OCI-LY1 (cell line): ENCODE measurements around the gene ACTR3.

ENCODE experiments used
- H2AFZ ChIP-seq: fragments of 200-600 bp; sonication (generic), shearing (Covaris generic); 2 replicates; pipeline ENCODE4 v1.6.0; 2014; ENCODE audit warnings: antibody characterized with exemption, mild to moderate bottlenecking, low read length
- H3F3A ChIP-seq: fragments of 200-600 bp; sonication (generic), shearing (Covaris generic); 2 replicates; pipeline ENCODE4 v1.6.0; 2014; ENCODE audit warnings: mild to moderate bottlenecking, antibody characterized with exemption, low read length, moderate library complexity; ENCODE audit not compliant: insufficient read depth
- H3K27ac ChIP-seq: fragments of 200-600 bp; sonication (generic); 2 replicates; pipeline ENCODE4 v1.5.1; 2014; ENCODE audit warnings: low read length, mixed run types, mild to moderate bottlenecking, low read depth; ENCODE audit not compliant: poor library complexity, severe bottlenecking
- H3K27me3 ChIP-seq: fragments of 200-600 bp; sonication (generic); 2 replicates; pipeline ENCODE4 v1.6.0; 2014; ENCODE audit warnings: antibody characterized with exemption, mild to moderate bottlenecking, low read length, moderate library complexity; ENCODE audit not compliant: insufficient read depth
- H3K36me3 ChIP-seq: fragments of 200-600 bp; sonication (generic); 2 replicates; pipeline ENCODE4 v1.6.1; 2014; ENCODE audit warnings: mild to moderate bottlenecking, antibody characterized with exemption, low read length, moderate library complexity, mixed read lengths; ENCODE audit not compliant: insufficient read depth
- H3K4me1 ChIP-seq: fragments of 200-600 bp; sonication (generic); 2 replicates; pipeline ENCODE4 v1.5.1; 2014; ENCODE audit warnings: mild to moderate bottlenecking, low read length, moderate library complexity; ENCODE audit not compliant: insufficient read depth, severe bottlenecking
- H3K4me2 ChIP-seq: fragments of 200-600 bp; sonication (generic), shearing (Covaris generic); 2 replicates; pipeline ENCODE4 v1.6.1; 2014; ENCODE audit warnings: low read length
- H3K4me3 ChIP-seq: fragments of 200-600 bp; sonication (generic); 2 replicates; pipeline ENCODE4 v1.5.1; 2014; ENCODE audit warnings: low read length, low read depth, mild to moderate bottlenecking, mixed read lengths; ENCODE audit not compliant: poor library complexity, severe bottlenecking
- H3K79me2 ChIP-seq: fragments of 200-600 bp; shearing (Covaris generic); 2 replicates; pipeline ENCODE4 v1.6.1; 2016; ENCODE audit warnings: mixed run types, low read length, mixed read lengths; ENCODE audit not compliant: insufficient read depth
- H3K9ac ChIP-seq: fragments of 200-600 bp; sonication (generic), shearing (Covaris generic); 2 replicates; pipeline ENCODE4 v1.6.1; 2014; ENCODE audit warnings: mild to moderate bottlenecking, low read length, mixed read lengths
- H3K9me2 ChIP-seq: fragments of 200-600 bp; sonication (generic), shearing (Covaris generic); 2 replicates; pipeline ENCODE4 v1.6.1; 2014; ENCODE audit warnings: low read depth, mild to moderate bottlenecking, low read length, mixed read lengths
- H3K9me3 ChIP-seq: fragments of 200-600 bp; shearing (Covaris generic); 2 replicates; pipeline ENCODE4 v1.6.1; 2014; ENCODE audit warnings: low read length, mixed read lengths
- H4K20me1 ChIP-seq: fragments of 200-600 bp; sonication (generic), shearing (Covaris generic); 2 replicates; pipeline ENCODE4 v1.6.0; 2016; ENCODE audit warnings: mild to moderate bottlenecking, low read length; ENCODE audit not compliant: insufficient read depth
- EZH2 ChIP-seq: fragments of 200-600 bp; sonication (generic), shearing (Covaris generic); IDR thresholded peaks from 2 replicates; pipeline ENCODE4 v1.8.0; 2017; ENCODE audit warnings: borderline replicate concordance, mixed run types, mild to moderate bottlenecking, antibody characterized with exemption, low read length, moderate library complexity, mixed read lengths
- TF ChIP-seq, protein P1 (sequence below): fragments of 200-600 bp; sonication (generic), shearing (Covaris generic); IDR thresholded peaks from 2 replicates; pipeline ENCODE4 v1.5.1; 2017; ENCODE audit warnings: mild to moderate bottlenecking, antibody characterized with exemption, low read length, moderate library complexity, mixed read lengths

The ACTR3 gene

GRCh38 chr2:113878743-113879142, 11.1 kb upstream of the ACTR3 start:
- Histone ChIP-seq H3K27ac (peak overlapping the region; percentile 56), H3K4me2 (peak overlapping the region; percentile 11; the same call in 1 of the 2 replicates), H2AFZ (no peak overlapping the region), H4K20me1 (no peaks in the 10 kb centered on the region), H3K9me2 (no peaks in the 10 kb centered on the region), H3F3A (no peaks in the 10 kb centered on the region), H3K27me3 (no peaks in the 10 kb centered on the region), H3K9ac (no peak overlapping the region; the same call in 1 of the 2 replicates), H3K36me3 (peaks cover 33% of the 10 kb centered on the region), H3K4me1 (peaks cover 44% of the 10 kb centered on the region), H3K9me3 (no peaks in the 10 kb centered on the region), H3K4me3 (no peak overlapping the region), H3K79me2 (no peaks in the 10 kb centered on the region)
- TF ChIP-seq, protein P1, sequence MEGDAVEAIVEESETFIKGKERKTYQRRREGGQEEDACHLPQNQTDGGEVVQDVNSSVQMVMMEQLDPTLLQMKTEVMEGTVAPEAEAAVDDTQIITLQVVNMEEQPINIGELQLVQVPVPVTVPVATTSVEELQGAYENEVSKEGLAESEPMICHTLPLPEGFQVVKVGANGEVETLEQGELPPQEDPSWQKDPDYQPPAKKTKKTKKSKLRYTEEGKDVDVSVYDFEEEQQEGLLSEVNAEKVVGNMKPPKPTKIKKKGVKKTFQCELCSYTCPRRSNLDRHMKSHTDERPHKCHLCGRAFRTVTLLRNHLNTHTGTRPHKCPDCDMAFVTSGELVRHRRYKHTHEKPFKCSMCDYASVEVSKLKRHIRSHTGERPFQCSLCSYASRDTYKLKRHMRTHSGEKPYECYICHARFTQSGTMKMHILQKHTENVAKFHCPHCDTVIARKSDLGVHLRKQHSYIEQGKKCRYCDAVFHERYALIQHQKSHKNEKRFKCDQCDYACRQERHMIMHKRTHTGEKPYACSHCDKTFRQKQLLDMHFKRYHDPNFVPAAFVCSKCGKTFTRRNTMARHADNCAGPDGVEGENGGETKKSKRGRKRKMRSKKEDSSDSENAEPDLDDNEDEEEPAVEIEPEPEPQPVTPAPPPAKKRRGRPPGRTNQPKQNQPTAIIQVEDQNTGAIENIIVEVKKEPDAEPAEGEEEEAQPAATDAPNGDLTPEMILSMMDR: no peak
- TF ChIP-seq EZH2: no peak

DNA sequence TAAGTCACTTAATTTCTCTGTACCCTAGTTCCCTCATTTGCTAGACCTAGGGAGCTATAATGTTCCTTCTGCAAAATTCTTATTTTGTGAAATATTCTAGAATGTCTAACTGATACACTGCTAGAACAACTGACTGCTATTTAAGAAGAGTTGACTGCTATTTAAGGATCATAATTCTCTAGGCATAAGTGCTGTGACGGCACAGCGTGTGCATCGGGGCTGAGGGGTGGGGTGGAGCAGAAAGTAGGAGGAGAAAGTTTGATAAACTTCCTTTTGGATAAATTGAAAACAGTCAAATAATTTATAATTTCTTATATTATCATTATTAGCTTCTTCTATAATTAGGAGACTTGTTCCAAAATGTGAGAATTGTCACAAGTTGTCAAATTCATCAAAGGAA, 10.4 kb upstream of the ACTR3 start:
- H3K27me3 ChIP-seq: no peaks in the 10 kb centered on the region
- peak overlapping the region; percentile 56 for H3K27ac ChIP-seq
- no peaks in the 10 kb centered on the region for H4K20me1 ChIP-seq
- H3K9me2 ChIP-seq: no peaks in the 10 kb centered on the region
- peaks cover 36% of the 10 kb centered on the region for H3K36me3 ChIP-seq
- H3K4me1 ChIP-seq: peaks cover 39% of the 10 kb centered on the region
- no peak overlapping the region for H3K4me3 ChIP-seq
- H3K9ac ChIP-seq: no peak overlapping the region; the same call in 1 of the 2 replicates
- no peak overlapping the region; the same call in 1 of the 2 replicates for H3K4me2 ChIP-seq
- H3K9me3 ChIP-seq: no peaks in the 10 kb centered on the region
- H2AFZ ChIP-seq: no peak overlapping the region
- no peak for TF ChIP-seq EZH2
- TF ChIP-seq, protein P1: no peak
- no peaks in the 10 kb centered on the region for H3F3A ChIP-seq
- peaks cover under 1% of the 10 kb centered on the region; the same call in 1 of the 2 replicates for H3K79me2 ChIP-seq

- TF ChIP-seq, protein P1: no peak
- TF ChIP-seq EZH2: no peak
- H3K9me3 ChIP-seq: no peaks in the 10 kb centered on the region
- H3F3A ChIP-seq: peaks cover 5% of the 10 kb centered on the region; the same call in 1 of the 2 replicates
- no peak overlapping the region for H2AFZ ChIP-seq
- peak overlapping the region; percentile 93 for H3K27ac ChIP-seq
- H3K27me3 ChIP-seq: no peaks in the 10 kb centered on the region
- H3K4me3 ChIP-seq: peak overlapping the region; percentile 82
- H3K4me2 ChIP-seq: peak overlapping the region; percentile 88
- H4K20me1 ChIP-seq: no peaks in the 10 kb centered on the region
- H3K36me3 ChIP-seq: peaks cover 43% of the 10 kb centered on the region
- peak overlapping the region; percentile 80 for H3K9ac ChIP-seq
- H3K9me2 ChIP-seq: no peaks in the 10 kb centered on the region
- H3K79me2 ChIP-seq: peaks cover 37% of the 10 kb centered on the region
- H3K4me1 ChIP-seq: peaks cover 45% of the 10 kb centered on the region
These were observed 3.3 kb upstream of the ACTR3 start for GRCh38 chr2:113886479-113887008.
